DOHH2 (cell line): Measurements from ENCODE around the gene SLC25A15.
"Not testable (repeated sequence)": the region's sequence is repeated elsewhere in the genome, so short reads cannot be mapped to it uniquely, and the experiment has no call there.

ENCODE experiments used
- H3F3A ChIP-seq: fragments of 200-600 bp; sonication (generic), shearing (Covaris generic); 2 replicates; pipeline ENCODE4 v1.6.0; 2016; ENCODE audit warnings: antibody characterized with exemption, mild to moderate bottlenecking; ENCODE audit not compliant: control insufficient read depth, insufficient read depth
- H3K27ac ChIP-seq: fragments of 200-600 bp; sonication (generic); 2 replicates; pipeline ENCODE4 v1.5.1; 2014; ENCODE audit warnings: low read depth, mild to moderate bottlenecking, low read length, moderate library complexity
- H3K27me3 ChIP-seq: fragments of 200-600 bp; sonication (generic); 2 replicates; pipeline ENCODE4 v1.6.1; 2014; ENCODE audit warnings: mild to moderate bottlenecking, low read length, mixed read lengths; ENCODE audit not compliant: control insufficient read depth
- H3K36me3 ChIP-seq: fragments of 200-600 bp; sonication (generic); 2 replicates; pipeline ENCODE4 v1.6.1; 2014; ENCODE audit warnings: mild to moderate bottlenecking, low read length, moderate library complexity, mixed read lengths; ENCODE audit not compliant: control insufficient read depth
- H3K4me1 ChIP-seq: fragments of 200-600 bp; sonication (generic); 2 replicates; pipeline ENCODE4 v1.6.1; 2014; ENCODE audit warnings: mild to moderate bottlenecking, low read length, mixed read lengths; ENCODE audit not compliant: control insufficient read depth
- H3K4me2 ChIP-seq: fragments of 200-600 bp; sonication (generic); 2 replicates; pipeline ENCODE4 v1.6.0; 2014; ENCODE audit warnings: mild to moderate bottlenecking, low read length, moderate library complexity
- H3K4me3 ChIP-seq: fragments of 200-600 bp; sonication (generic); 2 replicates; pipeline ENCODE4 v1.5.1; 2014; ENCODE audit warnings: mild to moderate bottlenecking, low read length, mixed read lengths
- H3K79me2 ChIP-seq: fragments of 200-600 bp; sonication (generic); 2 replicates; pipeline ENCODE4 v1.6.1; 2014; ENCODE audit warnings: mild to moderate bottlenecking, low read length, mixed read lengths; ENCODE audit not compliant: control insufficient read depth
- H3K9me2 ChIP-seq: fragments of 200-600 bp; sonication (generic); replicated peaks from 2 replicates; pipeline ENCODE4 v1.6.1; 2014; ENCODE audit warnings: mild to moderate bottlenecking, low read length, mixed read lengths; ENCODE audit not compliant: control insufficient read depth
- H3K9me3 ChIP-seq: fragments of 200-600 bp; sonication (generic); 2 replicates; pipeline ENCODE4 v1.6.1; 2014; ENCODE audit warnings: antibody characterized with exemption, low read length, mixed read lengths; ENCODE audit not compliant: control insufficient read depth, insufficient read depth
- H4K20me1 ChIP-seq: fragments of 200-600 bp; sonication (generic); 2 replicates; pipeline ENCODE4 v1.6.0; 2014; ENCODE audit warnings: low read depth, mild to moderate bottlenecking, antibody characterized with exemption, low read length, moderate library complexity; ENCODE audit not compliant: control insufficient read depth, insufficient read depth
- CTCF ChIP-seq: fragments of 200-600 bp; sonication (generic); IDR thresholded peaks from one replicate; pipeline ENCODE4 v1.5.1; 2014; ENCODE audit warnings: antibody characterized with exemption, mild to moderate bottlenecking, low read depth, low read length; ENCODE audit not compliant: poor library complexity, severe bottlenecking
- EZH2phosphoT487 ChIP-seq: fragments of 200-600 bp; sonication (generic); IDR thresholded peaks from 2 replicates; pipeline ENCODE4 v1.6.1; 2017; ENCODE audit warnings: borderline replicate concordance, mild to moderate bottlenecking, antibody characterized with exemption, low read length, moderate library complexity, mixed read lengths

SLC25A15 gene

GRCh38 chr13:40814803-40815202 lies 25.4 kb downstream of the SLC25A15 start:
- Histone ChIP-seq H3K9me3 (no peaks in the 10 kb centered on the region), H3K4me3 (no peak overlapping the region), H3K4me2 (no peak overlapping the region), H3F3A (peaks cover 8% of the 10 kb centered on the region), H4K20me1 (no peaks in the 10 kb centered on the region), H3K79me2 (no peaks in the 10 kb centered on the region), H3K27ac (no peak overlapping the region), H3K27me3 (no peaks in the 10 kb centered on the region), H3K4me1 (peaks cover 24% of the 10 kb centered on the region), H3K36me3 (peaks cover 5% of the 10 kb centered on the region; the same call in 1 of the 2 replicates), H3K9me2 (no peaks in the 10 kb centered on the region)
- TF ChIP-seq EZH2phosphoT487, result no peak
- TF ChIP-seq CTCF, result no peak

- Histone ChIP-seq H3K4me1 (peaks cover 6% of the 10 kb centered on the region), H3K79me2 (no peaks in the 10 kb centered on the region), H3K4me2 (no peak overlapping the region), H3K9me3 (no peaks in the 10 kb centered on the region), H3K36me3 (no peaks in the 10 kb centered on the region), H3F3A (no peaks in the 10 kb centered on the region), H3K27me3 (no peaks in the 10 kb centered on the region), H3K27ac (no peak overlapping the region), H3K9me2 (no peaks in the 10 kb centered on the region), H3K4me3 (no peak overlapping the region), H4K20me1 (no peaks in the 10 kb centered on the region)
- TF ChIP-seq EZH2phosphoT487 (no peak), CTCF (no peak)
These were observed 29.5 kb downstream of the SLC25A15 start for GRCh38 chr13:40818926-40819325.

GRCh38 chr13:40819797-40820315 lies 30.4 kb downstream of the SLC25A15 start:
- Histone ChIP-seq H3K9me3 (no peaks in the 10 kb centered on the region), H3K4me1 (no peaks in the 10 kb centered on the region), H3K9me2 (no peaks in the 10 kb centered on the region), H3K36me3 (no peaks in the 10 kb centered on the region), H3K4me3 (no peak overlapping the region), H3K79me2 (no peaks in the 10 kb centered on the region), H4K20me1 (no peaks in the 10 kb centered on the region), H3K27me3 (no peaks in the 10 kb centered on the region), H3K27ac (no peak overlapping the region), H3F3A (no peaks in the 10 kb centered on the region), H3K4me2 (no peak overlapping the region)
- TF ChIP-seq CTCF (no peak), EZH2phosphoT487 (no peak)

- not testable (repeated sequence) for H3K4me2 ChIP-seq, H3K27me3 ChIP-seq, H3K27ac ChIP-seq, H3K9me3 ChIP-seq, H4K20me1 ChIP-seq, H3K4me3 ChIP-seq, H3F3A ChIP-seq, H3K9me2 ChIP-seq, H3K79me2 ChIP-seq, H3K4me1 ChIP-seq, H3K36me3 ChIP-seq
These were observed 50.3 kb downstream of the SLC25A15 start for GRCh38 chr13:40839725-40840124.

GRCh38 chr13:40840955-40841354 lies 51.5 kb downstream of the SLC25A15 start:
- not testable (repeated sequence) for H4K20me1 ChIP-seq, H3K9me2 ChIP-seq, H3K36me3 ChIP-seq, H3K4me3 ChIP-seq, H3K9me3 ChIP-seq, H3K4me2 ChIP-seq, H3K4me1 ChIP-seq, H3K27me3 ChIP-seq, H3K79me2 ChIP-seq, H3F3A ChIP-seq, H3K27ac ChIP-seq
